Glutamatergic neuron (in vitro differentiated cells): Measurements from ENCODE around the gene PSORS1C2. TPM values are rescaled to one million over a fixed set of nuclear protein-coding genes. Genes with fewer than 3 reads are reported as not detected.

Source experiments
- DNase-seq: peaks from one replicate; pipeline ENCODE4 v3.0.0; 2022
- H3K27ac Mint-ChIP-seq: one replicate; pipeline ENCODE4 v1.8.0; 2020; ENCODE audit warnings: mild to moderate bottlenecking, mixed read lengths, inconsistent platforms; ENCODE audit not compliant: unreplicated experiment
- H3K27me3 Mint-ChIP-seq: one replicate; pipeline ENCODE4 v1.8.0; 2020; ENCODE audit warnings: mild to moderate bottlenecking, moderate library complexity, mixed read lengths, inconsistent platforms; ENCODE audit not compliant: unreplicated experiment
- H3K36me3 Mint-ChIP-seq: one replicate; pipeline ENCODE4 v1.8.0; 2020; ENCODE audit warnings: mild to moderate bottlenecking, mixed read lengths, inconsistent platforms; ENCODE audit not compliant: unreplicated experiment
- H3K4me1 Mint-ChIP-seq: one replicate; pipeline ENCODE4 v1.8.0; 2020; ENCODE audit warnings: mild to moderate bottlenecking, low read depth, mixed read lengths, inconsistent platforms; ENCODE audit not compliant: unreplicated experiment
- H3K4me3 Mint-ChIP-seq: one replicate; pipeline ENCODE4 v1.8.0; 2020; ENCODE audit warnings: mild to moderate bottlenecking, mixed read lengths, inconsistent platforms; ENCODE audit not compliant: unreplicated experiment
- H3K9me3 Mint-ChIP-seq: one replicate; pipeline ENCODE4 v1.8.0; 2020; ENCODE audit warnings: mild to moderate bottlenecking, moderate library complexity, mixed read lengths, inconsistent platforms; ENCODE audit not compliant: unreplicated experiment
- CTCF ChIP-seq: fragments of 200-600 bp; sonication (generic); IDR thresholded peaks from one replicate; pipeline ENCODE4 v1.5.0; 2021; ENCODE audit not compliant: partially characterized antibody, unreplicated experiment
- total RNA-seq: library from RNA; stranded (reverse); fragmentation: NEBNext Ultra II Directional; extraction: Animal tissue kit (Norgen Biotek cat#: 25700); gene quantifications from one replicate; pipeline ENCODE4 v1.2.1, GENCODE V29; 2021; ENCODE audit not compliant: unreplicated experiment

The PSORS1C2 gene
- total RNA-seq, 1 donor from 2014 or later = 0.49 TPM

- H3K4me1 Mint-ChIP-seq = peaks cover 23% of the 10 kb centered on the region
- no peak for DNase-seq
- H3K36me3 Mint-ChIP-seq = no peaks in the 10 kb centered on the region
- H3K27me3 Mint-ChIP-seq = peaks cover 15% of the 10 kb centered on the region
- H3K4me3 Mint-ChIP-seq = peak overlapping the region; percentile 39
- peaks cover 17% of the 10 kb centered on the region for H3K9me3 Mint-ChIP-seq
- TF ChIP-seq CTCF = no peak
- peak overlapping the region; percentile 86 for H3K27ac Mint-ChIP-seq
Observed at GRCh38 chr6:31139599-31139998, 733 bp upstream of the PSORS1C2 start.

GRCh38 chr6:31135710-31136109, 3.2 kb downstream of the PSORS1C2 start:
- no peak for TF ChIP-seq CTCF
- Mint-ChIP-seq H3K4me3 (no peak overlapping the region), H3K27ac (no peak overlapping the region), H3K4me1 (peaks cover 7% of the 10 kb centered on the region), H3K9me3 (peaks cover 7% of the 10 kb centered on the region), H3K36me3 (no peaks in the 10 kb centered on the region), H3K27me3 (peaks cover 10% of the 10 kb centered on the region)
- no peak for DNase-seq

- H3K27me3 Mint-ChIP-seq = peaks cover 6% of the 10 kb centered on the region
- H3K27ac Mint-ChIP-seq = no peak overlapping the region
- no peak for DNase-seq
- H3K9me3 Mint-ChIP-seq = peaks cover 2% of the 10 kb centered on the region
- no peaks in the 10 kb centered on the region for H3K36me3 Mint-ChIP-seq
- no peak for TF ChIP-seq CTCF
- H3K4me3 Mint-ChIP-seq = no peak overlapping the region
- peaks cover 2% of the 10 kb centered on the region for H3K4me1 Mint-ChIP-seq
Observed at GRCh38 chr6:31132806-31133205, 6.1 kb downstream of the PSORS1C2 start.

- Mint-ChIP-seq H3K27ac (no peak overlapping the region), H3K4me3 (no peak overlapping the region)
Observed at GRCh38 chr6:31131595-31131994, 7.3 kb downstream of the PSORS1C2 start.

GRCh38 chr6:31130751-31131150, 8.1 kb downstream of the PSORS1C2 start:
- Mint-ChIP-seq H3K4me3 (no peak overlapping the region), H3K9me3 (no peaks in the 10 kb centered on the region), H3K27ac (no peak overlapping the region), H3K4me1 (no peaks in the 10 kb centered on the region), H3K36me3 (no peaks in the 10 kb centered on the region), H3K27me3 (peaks cover 2% of the 10 kb centered on the region)
- no peak for TF ChIP-seq CTCF
- no peak for DNase-seq

More at GRCh38 chr6:31131595-31131994, 7.3 kb downstream of the PSORS1C2 start:
- no peak for DNase-seq
- Mint-ChIP-seq H3K4me1 (no peaks in the 10 kb centered on the region), H3K27me3 (peaks cover 2% of the 10 kb centered on the region), H3K9me3 (peaks cover 2% of the 10 kb centered on the region), H3K36me3 (no peaks in the 10 kb centered on the region)
- no peak for TF ChIP-seq CTCF
